ENCODE results near the gene SPON2.

Gene SPON2

GRCh38 chr4:1172971-1173757 lies 781 bp upstream of the SPON2 start:
- DNase-seq: peak; percentile 55

GRCh38 chr4:1171311-1172227 lies 814 bp downstream of the SPON2 start:
- DNase-seq: peak; percentile 61

GRCh38 chr4:1170976-1171310 lies 1.4 kb downstream of the SPON2 start:
- no peak for DNase-seq

GRCh38 chr4:1170156-1170975 lies 2.0 kb downstream of the SPON2 start:
- no peak for DNase-seq

GRCh38 chr4:1169691-1170096 lies 2.7 kb downstream of the SPON2 start:
- no peak for DNase-seq

GRCh38 chr4:1169171-1169671 lies 3.2 kb downstream of the SPON2 start:
- DNase-seq: no peak

GRCh38 chr4:1168191-1169101 lies 3.9 kb downstream of the SPON2 start:
- DNase-seq: no peak

GRCh38 chr4:1167244-1167949 lies 5.0 kb downstream of the SPON2 start:
- DNase-seq: peak; percentile 87

GRCh38 chr4:1166509-1167243 lies 5.7 kb downstream of the SPON2 start:
- DNase-seq: no peak

- no peak for DNase-seq
These were observed 7.3 kb downstream of the SPON2 start for GRCh38 chr4:1164956-1165545.

- DNase-seq: no peak
These were observed 7.9 kb downstream of the SPON2 start for GRCh38 chr4:1164444-1164843.

- no peak for DNase-seq
These were observed 8.3 kb downstream of the SPON2 start for GRCh38 chr4:1164040-1164439.

GRCh38 chr4:1160351-1160750 lies 12.0 kb downstream of the SPON2 start:
- DNase-seq: no peak

- DNase-seq: no peak
These were observed 16.3 kb downstream of the SPON2 start for GRCh38 chr4:1156069-1156468.

- no peak for DNase-seq
These were observed 17.1 kb downstream of the SPON2 start for GRCh38 chr4:1155314-1155713.

- no peak for DNase-seq
These were observed 17.7 kb downstream of the SPON2 start for GRCh38 chr4:1154523-1155182.

GRCh38 chr4:1154126-1154522 lies 18.3 kb downstream of the SPON2 start:
- no peak for DNase-seq

GRCh38 chr4:1153567-1154090 lies 18.8 kb downstream of the SPON2 start:
- no peak for DNase-seq

- no peak for DNase-seq
These were observed 20.1 kb downstream of the SPON2 start for GRCh38 chr4:1152290-1152689.
